ENCODE data around the gene ANKRD27.
A peak's percentile ranks its signal among the peaks of the same experiment; 100 is the strongest.
"Not testable (repeated sequence)": the region's sequence is repeated elsewhere in the genome, so short reads cannot be mapped to it uniquely, and the experiment has no call there.

The ANKRD27 gene

DNA sequence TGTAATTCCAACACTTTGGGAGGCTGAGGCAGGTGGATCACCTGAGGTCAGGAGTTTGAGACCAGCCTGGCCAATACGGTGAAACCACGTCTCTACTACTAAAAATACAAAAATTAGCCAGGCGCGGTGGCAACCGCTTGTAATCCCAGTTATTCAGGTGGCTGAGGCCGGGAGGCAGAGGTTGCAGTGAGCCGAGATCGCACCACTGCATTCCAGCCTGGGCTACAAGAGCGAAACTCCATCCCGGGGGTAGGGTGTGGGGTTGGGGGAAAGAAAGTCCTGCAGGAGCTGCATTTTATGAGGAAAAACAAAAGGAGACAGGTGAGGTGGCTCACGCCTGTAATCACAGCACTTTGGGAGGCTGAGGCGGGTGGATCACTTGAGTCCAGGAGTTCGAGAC lies 22.6 kb downstream of the ANKRD27 start:
- not testable (repeated sequence) for DNase-seq

DNA sequence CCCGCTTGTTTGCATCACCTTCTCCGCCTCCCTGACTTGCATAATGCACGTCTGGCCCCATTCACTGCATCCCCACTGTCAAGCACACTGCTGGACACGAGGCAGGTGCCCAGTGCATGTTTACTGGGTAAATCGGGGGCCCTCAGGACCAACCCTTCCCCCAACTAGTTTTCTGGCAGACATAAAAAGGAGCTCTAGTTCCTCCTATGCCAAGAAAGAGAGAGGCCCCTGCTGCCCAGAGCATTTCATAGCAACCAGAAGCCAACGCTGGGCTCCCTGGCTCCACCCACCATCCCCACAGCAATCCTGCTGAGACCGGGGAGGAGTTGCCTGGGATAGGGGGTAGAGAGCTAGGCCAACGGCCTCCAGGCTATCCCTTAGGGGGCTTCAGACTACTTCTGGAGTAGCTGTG lies 23.2 kb downstream of the ANKRD27 start:
- DNase-seq = peak; percentile 42

GRCh38 chr19:32650671-32651070 lies 24.3 kb downstream of the ANKRD27 start:
- no peak for DNase-seq

GRCh38 chr19:32649751-32650150 lies 25.2 kb downstream of the ANKRD27 start:
- no peak for DNase-seq

- no peak for DNase-seq
Measured at GRCh38 chr19:32647361-32647760, 27.6 kb downstream of the ANKRD27 start.

GRCh38 chr19:32646556-32646955 lies 28.4 kb downstream of the ANKRD27 start:
- DNase-seq = no peak

GRCh38 chr19:32642771-32643170 lies 32.2 kb downstream of the ANKRD27 start:
- DNase-seq = no peak

DNA sequence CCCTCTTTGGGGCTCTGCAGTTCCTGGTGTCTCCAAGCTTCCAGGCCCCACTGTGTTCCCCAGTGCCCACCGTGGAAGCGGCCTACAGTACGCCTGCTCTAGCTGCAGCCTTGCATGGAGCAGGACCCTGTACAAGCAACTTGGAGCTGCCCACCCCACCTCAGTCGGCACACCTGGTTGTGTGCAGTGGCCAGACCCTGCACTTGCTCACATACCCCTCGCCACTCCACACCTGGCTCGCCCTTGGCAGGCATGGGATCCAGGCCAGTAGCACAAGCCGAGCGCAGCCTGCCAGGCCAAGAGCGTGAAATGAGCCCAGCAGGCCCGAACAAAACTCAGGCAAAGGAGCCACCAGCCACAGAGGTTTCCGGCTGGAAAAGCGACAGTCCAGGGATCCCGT lies 36.4 kb downstream of the ANKRD27 start:
- DNase-seq = no peak

DNA sequence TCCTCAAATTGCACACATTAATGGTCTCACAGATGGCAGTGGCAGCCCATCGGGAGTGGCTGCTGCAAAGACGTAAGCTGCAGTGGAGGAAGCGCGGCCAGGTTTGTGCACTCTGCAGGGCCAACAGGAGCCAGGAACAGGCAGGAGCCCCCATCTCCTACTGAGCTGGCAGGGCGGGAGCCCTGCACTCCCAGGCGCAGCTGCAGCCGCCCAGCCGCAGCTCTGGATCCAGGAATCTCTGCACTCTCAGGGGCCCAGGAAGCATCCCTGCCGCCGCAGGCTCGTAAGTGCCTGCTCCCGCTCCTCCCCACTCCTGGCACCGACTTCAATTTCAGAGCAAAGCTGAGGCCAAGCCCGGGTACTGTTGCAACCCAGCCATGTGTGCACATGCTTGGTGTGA lies 37.5 kb downstream of the ANKRD27 start:
- DNase-seq = no peak

DNA sequence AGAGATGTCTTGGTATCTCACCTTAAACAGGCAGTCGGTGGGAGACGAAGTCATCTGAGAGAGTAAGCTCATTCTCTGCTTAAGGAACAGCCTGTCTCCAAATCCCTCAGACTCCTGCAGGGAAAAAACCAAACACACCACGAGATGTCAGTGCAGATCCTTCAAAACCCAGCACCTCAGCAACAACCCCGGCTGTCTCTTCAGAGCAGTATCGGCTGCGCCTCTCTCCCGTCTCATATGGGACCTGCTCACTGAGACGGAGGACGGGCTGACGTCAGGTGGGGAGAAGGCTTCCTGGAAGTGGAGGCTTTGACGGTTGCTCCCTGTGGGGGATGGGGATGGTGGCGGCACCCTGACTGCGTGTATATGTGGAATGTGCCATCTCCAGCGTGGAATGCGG lies 43.6 kb downstream of the ANKRD27 start:
- DNase-seq = no peak

DNA sequence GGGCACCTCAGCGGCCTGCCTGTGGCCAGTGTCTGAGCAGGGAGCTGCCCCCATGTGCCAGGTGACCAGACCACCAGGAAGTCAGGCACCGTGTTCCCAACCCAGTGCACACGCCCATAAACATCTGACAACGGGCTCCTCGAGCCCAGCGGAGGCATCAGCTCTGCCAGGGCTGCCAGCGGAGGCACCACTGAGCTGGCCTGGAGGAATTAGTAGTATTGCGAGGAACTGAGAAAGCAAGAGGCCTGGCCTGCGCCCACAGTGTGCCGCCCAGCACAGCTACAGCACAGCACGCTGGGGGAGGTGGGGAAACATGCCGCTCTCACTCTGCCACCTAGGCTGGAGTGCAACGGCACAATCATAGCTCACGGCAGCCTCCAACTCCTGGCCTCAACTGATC lies 44.6 kb downstream of the ANKRD27 start:
- peak; percentile 65 for DNase-seq

DNA sequence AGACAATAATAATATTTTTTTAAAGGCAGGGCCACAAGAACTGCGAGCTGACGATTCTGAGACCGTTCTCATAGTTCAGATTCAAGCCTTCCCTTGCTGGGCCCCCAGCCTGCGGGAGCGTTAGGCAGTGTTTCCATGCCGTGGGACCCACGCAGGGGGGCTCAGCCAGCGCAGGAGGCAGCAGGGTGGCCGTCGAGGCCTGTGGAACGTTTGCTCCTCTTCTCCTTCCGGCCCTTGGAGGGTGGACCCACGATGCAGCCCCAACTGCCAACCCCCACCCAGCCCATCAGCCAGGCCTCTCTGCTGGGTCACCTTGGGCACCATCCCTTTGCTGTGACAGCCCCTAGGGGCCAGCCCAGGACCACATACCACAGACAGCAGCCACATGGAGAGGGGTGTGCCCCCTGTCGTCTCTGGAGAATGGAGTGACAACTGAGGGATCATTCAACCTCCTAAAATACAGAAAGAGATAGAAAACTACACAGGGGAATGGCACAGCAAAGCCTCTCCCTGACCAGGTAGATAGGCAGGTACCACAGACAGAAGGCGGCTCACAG lies 47.2 kb downstream of the ANKRD27 start:
- peak; percentile 46 for DNase-seq

GRCh38 chr19:32626969-32627368 lies 48.0 kb downstream of the ANKRD27 start:
- no peak for DNase-seq

DNA sequence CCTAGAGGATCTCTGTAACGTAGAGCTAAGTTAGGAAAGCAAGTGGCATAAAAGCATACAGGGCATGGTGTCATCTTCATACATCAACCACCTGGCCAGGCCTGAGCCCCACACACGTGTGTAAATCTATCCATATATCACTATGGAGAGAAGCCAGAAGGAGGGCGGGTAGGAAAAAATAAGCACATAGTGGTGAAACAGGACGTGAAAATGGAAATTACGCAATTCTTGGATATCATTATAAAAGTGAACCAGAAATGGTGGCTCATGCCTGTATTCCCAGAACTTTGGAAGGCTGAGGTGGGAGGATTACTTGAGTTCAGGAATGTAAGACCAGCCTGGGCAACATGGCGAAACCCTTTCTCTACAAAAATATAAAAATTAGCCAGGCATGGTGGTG lies 50.6 kb downstream of the ANKRD27 start:
- DNase-seq = no peak

GRCh38 chr19:32622002-32622401 lies 53.0 kb downstream of the ANKRD27 start:
- no peak for DNase-seq

DNA sequence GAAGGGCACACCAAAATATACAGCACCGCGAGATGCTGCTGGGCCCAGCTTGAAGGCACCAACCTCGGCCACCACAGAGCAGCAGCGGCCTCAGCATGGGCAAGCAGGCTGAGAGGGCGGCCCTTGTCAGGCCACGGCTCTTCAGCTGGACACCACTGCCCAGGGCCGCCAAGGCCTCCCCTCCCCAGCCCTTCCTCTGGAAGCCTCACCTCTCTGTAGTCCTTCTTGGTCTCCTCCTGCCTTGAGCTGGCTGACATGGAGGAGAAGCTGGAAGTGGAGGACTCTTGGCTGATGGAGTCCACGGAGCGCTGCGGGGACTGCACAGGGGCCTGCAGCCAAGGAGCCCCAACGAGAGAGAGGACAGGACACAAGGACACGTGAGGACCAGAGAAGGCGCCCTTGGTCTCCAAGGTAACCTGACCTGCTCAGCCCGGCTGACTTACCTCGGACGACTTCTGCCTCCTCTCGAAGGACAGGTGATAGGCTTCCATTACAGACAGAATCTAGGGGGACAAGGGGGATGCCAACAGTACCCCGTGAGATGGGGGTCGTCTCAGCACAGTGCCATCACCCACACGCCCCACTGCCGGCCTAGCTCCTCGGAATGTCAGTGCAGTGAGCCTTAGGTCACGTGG lies 55.8 kb downstream of the ANKRD27 start:
- DNase-seq = no peak

DNA sequence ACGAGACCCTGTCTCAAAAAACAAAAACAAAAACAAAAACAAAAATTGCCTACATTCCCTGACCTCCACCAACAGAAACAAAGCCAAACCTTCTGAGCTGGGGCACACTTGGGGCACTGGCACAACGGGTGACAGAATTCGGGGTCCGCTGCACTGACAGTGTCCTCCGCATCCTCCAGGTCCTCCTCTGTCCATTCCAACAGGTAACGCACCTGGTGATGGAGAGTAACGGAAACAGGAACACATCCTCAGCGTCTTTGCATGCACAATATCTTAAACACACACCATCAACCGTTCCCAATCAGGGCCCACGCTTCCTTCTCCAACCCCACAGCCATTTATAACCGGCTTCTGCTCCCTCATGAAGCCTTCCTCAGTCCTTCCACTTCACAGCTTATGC lies 59.4 kb downstream of the ANKRD27 start:
- no peak for DNase-seq

DNA sequence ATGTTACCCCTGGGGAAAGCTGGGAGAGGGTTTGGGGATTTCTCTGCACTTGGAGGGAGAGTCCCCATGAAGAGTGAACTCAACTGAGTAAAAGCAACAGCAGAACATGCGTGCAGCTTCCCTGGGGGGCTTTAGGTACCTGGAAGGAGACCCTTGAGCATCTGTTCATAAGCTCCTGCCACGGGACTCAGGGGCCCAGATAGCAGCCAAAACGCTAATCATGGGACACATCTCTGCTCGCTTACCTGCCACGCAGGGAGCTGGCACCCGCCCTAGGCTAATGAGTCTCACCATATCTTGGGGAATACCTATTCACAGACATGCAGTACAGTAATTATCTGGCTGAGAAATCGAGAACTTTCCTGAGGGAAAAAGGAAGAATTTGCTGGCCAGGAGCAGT lies 60.1 kb downstream of the ANKRD27 start:
- DNase-seq = no peak

- no peak for DNase-seq
Measured at GRCh38 chr19:32613008-32613407, 62.0 kb downstream of the ANKRD27 start.

DNA sequence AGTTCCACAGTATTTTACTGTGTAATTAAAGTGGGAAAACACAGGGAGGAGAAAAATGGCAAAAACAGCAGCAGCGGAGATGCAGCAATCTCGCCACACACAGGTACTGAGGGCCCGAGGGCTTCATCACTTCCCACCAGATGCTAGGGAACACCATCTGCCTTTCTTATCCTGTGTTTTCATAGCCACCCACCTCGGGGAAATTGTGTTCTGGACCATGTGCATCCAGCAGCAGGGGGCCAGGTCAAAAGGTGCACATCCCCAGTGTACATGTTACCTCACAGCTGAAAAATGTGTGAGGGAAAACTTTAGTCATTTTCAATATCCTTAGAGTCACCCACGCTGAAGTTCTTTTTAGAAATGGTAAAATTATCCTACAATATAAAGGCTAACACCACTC lies 63.8 kb downstream of the ANKRD27 start:
- DNase-seq = no peak

DNA sequence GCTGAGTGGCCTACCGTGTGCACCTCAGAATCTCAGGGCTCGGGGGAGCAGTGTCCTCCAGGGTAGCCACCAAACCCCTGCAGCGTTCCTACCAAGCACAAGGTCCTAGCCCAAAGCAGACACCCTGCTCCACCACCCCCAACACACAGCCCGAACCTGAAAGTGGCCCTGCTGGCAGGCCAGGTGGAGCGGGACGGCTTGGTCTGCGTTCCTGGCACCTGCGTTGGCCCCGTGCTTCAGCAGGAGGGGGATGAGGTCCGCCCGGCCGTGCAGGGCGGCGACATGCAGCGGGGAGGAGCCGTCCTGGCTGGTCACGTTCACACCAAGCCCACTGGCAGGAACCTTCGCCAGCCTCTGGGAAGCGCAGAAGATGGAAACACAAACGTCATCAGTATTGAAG lies 67.5 kb downstream of the ANKRD27 start:
- no peak for DNase-seq

DNA sequence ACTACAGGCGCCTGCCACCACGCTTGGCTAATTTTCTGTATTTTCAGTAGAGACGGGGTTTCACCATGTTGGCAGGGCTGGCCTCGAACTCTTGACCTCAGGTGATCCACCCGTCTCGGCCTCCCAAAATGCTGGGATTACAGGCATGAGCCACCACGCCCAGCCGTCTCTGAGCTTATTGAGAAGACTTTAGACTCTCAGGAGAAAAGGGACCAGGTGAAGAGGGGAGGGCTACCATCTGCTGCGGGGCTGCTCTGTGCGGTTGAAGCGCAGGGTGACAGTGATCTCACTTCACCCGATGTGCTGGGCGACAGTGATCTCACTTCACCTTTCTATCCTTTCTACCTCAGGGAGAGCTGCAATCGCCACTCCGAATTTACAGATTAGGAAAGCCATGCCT lies 68.7 kb downstream of the ANKRD27 start:
- DNase-seq = no peak

- DNase-seq = no peak
Measured at GRCh38 chr19:32605544-32605943, 69.4 kb downstream of the ANKRD27 start.

GRCh38 chr19:32603961-32604360 lies 71.0 kb downstream of the ANKRD27 start:
- no peak for DNase-seq

GRCh38 chr19:32599736-32600157 lies 75.2 kb downstream of the ANKRD27 start:
- DNase-seq = peak; percentile 90
